PC-9 (cell line): ENCODE data around the gene TAS1R3. TPM values are rescaled to one million over a fixed set of nuclear protein-coding genes. Genes with fewer than 3 reads are reported as not detected.
A peak's percentile ranks its signal among the peaks of the same experiment; 100 is the strongest.

Experiments
- BruUV-seq: library from RNA; stranded (reverse); fragments of 400-500 nt; replicated peaks from 2 replicates; lab custom pipeline; 2021; lab: Mats Ljungman, UMichigan
- CTCF ChIA-PET: fragments of 300-600 bp; sonication (Branson Sonifier 250); formaldehyde crosslinking; loops from one replicate; lab custom pipeline; 2022; ENCODE audit warnings: antibody characterized with exemption; lab: Charles Lee
- POLR2A ChIA-PET: fragments of 300-600 bp; sonication (Branson Sonifier 250); formaldehyde crosslinking; loops from one replicate; lab custom pipeline; 2022; ENCODE audit warnings: antibody characterized with exemption; ENCODE audit not compliant: unreplicated experiment; lab: Charles Lee
- DNase-seq, 2 experiments: peaks; one replicate each; pipeline versions ENCODE4 v3.0.0 to v3.0.0-alpha.2; 2015 to 2022; ENCODE audit warnings: mixed read lengths in 1 of 2
- H2AFZ ChIP-seq: fragments of 200-600 bp; sonication (generic); 2 replicates; pipeline ENCODE4 v1.8.1; 2017; ENCODE audit warnings: antibody characterized with exemption
- H3F3A ChIP-seq: fragments of 200-600 bp; sonication (generic); 2 replicates; pipeline ENCODE4 v1.8.1; 2017; ENCODE audit warnings: antibody characterized with exemption, mild to moderate bottlenecking, low read depth; ENCODE audit not compliant: insufficient read depth
- H3K27ac ChIP-seq: fragments of 200-600 bp; sonication (generic); 2 replicates; pipeline ENCODE4 v1.6.1; 2016; ENCODE audit warnings: mixed run types
- H3K27me3 ChIP-seq: fragments of 200-600 bp; sonication (generic); 2 replicates; pipeline ENCODE4 v1.6.1; 2016; ENCODE audit warnings: low read depth, mixed run types; ENCODE audit not compliant: insufficient read depth
- H3K36me3 ChIP-seq: fragments of 200-600 bp; sonication (generic); 2 replicates; pipeline ENCODE4 v1.6.1; 2016; ENCODE audit warnings: low read depth, mixed run types
- H3K4me1 ChIP-seq: fragments of 200-600 bp; sonication (generic); replicated peaks from 2 replicates; pipeline ENCODE4 v1.6.1; 2016; ENCODE audit warnings: mixed run types; ENCODE audit not compliant: insufficient read depth
- H3K4me2 ChIP-seq: fragments of 200-600 bp; sonication (generic); 2 replicates; pipeline ENCODE4 v1.6.1; 2017; ENCODE audit warnings: mixed run types
- H3K4me3 ChIP-seq: fragments of 200-600 bp; sonication (generic); 2 replicates; pipeline ENCODE4 v1.6.1; 2016; ENCODE audit warnings: mixed run types
- H3K79me2 ChIP-seq: fragments of 200-600 bp; sonication (generic); 2 replicates; pipeline ENCODE4 v1.6.1; 2017; ENCODE audit warnings: low read depth, mixed run types
- H3K9me2 ChIP-seq: fragments of 200-600 bp; sonication (generic); 2 replicates; pipeline ENCODE4 v1.8.1; 2017; ENCODE audit warnings: mild to moderate bottlenecking; ENCODE audit not compliant: insufficient read depth
- H3K9me3 ChIP-seq: fragments of 200-600 bp; sonication (generic); 2 replicates; pipeline ENCODE4 v1.8.1; 2016; ENCODE audit warnings: low read depth; ENCODE audit not compliant: insufficient read depth
- H4K20me1 ChIP-seq: fragments of 200-600 bp; sonication (generic); 2 replicates; pipeline ENCODE4 v1.8.1; 2017; ENCODE audit not compliant: insufficient read depth
- EZH2 ChIP-seq: fragments of 200-600 bp; sonication (generic); IDR thresholded peaks from 2 replicates; pipeline ENCODE4 v1.8.0; 2017; ENCODE audit warnings: antibody characterized with exemption, low read depth
- intact Hi-C: fragments of 100-400 bp; cut with micrococcal nuclease; formaldehyde crosslinking; loops from one replicate; pipeline ENCODE4 v1.10.0; 2022; ENCODE audit not compliant: unreplicated experiment
- total RNA-seq: library from RNA; stranded (reverse); gene quantifications from 2 replicates; pipeline ENCODE4 v1.2.3, GENCODE V29; 2021
- TF ChIP-seq, protein P1 (sequence below): fragments of 200-600 bp; sonication (generic); conservative IDR thresholded peaks from 2 replicates; pipeline ENCODE4 v1.6.1; 2017; ENCODE audit warnings: mixed run types, antibody characterized with exemption, mild to moderate bottlenecking, moderate library complexity

The TAS1R3 gene
- total RNA-seq, 1 experiment from 2014 or later, result 0.57 TPM

DNA sequence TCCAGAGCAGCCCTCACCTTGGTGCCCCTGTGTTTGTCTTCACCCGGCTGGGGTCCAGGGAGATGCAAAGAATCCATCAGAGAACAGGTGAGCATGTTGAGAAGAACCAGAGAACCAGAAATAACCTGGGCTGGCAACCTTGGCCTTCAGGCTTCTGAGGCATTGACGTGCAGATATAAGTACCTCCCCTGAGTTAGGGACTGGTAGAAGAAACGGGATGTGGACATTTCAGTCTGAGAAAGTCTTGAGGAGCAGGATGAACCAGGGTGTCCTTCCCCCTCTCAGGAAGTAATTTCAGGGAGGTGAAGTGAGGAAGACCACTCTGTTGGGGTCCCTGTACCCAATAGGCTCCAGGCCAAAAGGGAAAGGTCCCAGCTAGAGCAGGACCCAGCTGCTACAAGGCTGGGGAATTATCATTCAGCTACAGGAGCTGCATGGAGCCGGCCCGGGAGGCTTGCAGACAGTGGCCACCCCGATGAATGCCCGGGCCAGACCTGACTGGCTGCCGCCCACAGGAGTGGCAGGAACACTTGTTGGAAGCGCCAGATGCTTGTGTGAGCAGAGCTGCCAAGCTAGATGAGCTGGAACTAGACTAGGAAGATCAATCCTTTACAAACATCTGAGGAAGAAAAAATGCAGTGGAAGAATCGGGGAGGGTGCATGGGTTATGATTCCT is 45.6 kb downstream of the TAS1R3 start:
- Histone ChIP-seq H3K36me3 (no peaks in the 10 kb centered on the region; the same call in 1 of the 2 replicates), H3K4me2 (peak overlapping the region; percentile 95), H3K9me2 (no peaks in the 10 kb centered on the region), H3K9me3 (no peaks in the 10 kb centered on the region), H3K27ac (no peak overlapping the region), H3F3A (peaks cover 32% of the 10 kb centered on the region; the same call in 1 of the 2 replicates), H3K4me3 (peak overlapping the region; percentile 75; the same call in 1 of the 2 replicates), H2AFZ (no peak overlapping the region), H3K79me2 (peaks cover 25% of the 10 kb centered on the region), H3K4me1 (peaks cover 16% of the 10 kb centered on the region), H4K20me1 (no peaks in the 10 kb centered on the region), H3K27me3 (no peaks in the 10 kb centered on the region)
- CTCF ChIA-PET, result interaction anchor here (0.6 to 1.6 kb wide), 2 partner anchors 25 to 129 kb away, joined by 5 read pairs; no protein-coding TSS in a partner anchor
- POLR2A ChIA-PET, result no interaction called here
- BruUV-seq, result no TSS peak
- no peak for DNase-seq
- TF ChIP-seq EZH2, result no peak
- TF ChIP-seq, protein P1, sequence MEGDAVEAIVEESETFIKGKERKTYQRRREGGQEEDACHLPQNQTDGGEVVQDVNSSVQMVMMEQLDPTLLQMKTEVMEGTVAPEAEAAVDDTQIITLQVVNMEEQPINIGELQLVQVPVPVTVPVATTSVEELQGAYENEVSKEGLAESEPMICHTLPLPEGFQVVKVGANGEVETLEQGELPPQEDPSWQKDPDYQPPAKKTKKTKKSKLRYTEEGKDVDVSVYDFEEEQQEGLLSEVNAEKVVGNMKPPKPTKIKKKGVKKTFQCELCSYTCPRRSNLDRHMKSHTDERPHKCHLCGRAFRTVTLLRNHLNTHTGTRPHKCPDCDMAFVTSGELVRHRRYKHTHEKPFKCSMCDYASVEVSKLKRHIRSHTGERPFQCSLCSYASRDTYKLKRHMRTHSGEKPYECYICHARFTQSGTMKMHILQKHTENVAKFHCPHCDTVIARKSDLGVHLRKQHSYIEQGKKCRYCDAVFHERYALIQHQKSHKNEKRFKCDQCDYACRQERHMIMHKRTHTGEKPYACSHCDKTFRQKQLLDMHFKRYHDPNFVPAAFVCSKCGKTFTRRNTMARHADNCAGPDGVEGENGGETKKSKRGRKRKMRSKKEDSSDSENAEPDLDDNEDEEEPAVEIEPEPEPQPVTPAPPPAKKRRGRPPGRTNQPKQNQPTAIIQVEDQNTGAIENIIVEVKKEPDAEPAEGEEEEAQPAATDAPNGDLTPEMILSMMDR, result no peak
- intact Hi-C loops, result loop anchor here (10.0 kb wide), 1 partner anchor 128 kb away; no protein-coding TSS in a partner anchor

DNA sequence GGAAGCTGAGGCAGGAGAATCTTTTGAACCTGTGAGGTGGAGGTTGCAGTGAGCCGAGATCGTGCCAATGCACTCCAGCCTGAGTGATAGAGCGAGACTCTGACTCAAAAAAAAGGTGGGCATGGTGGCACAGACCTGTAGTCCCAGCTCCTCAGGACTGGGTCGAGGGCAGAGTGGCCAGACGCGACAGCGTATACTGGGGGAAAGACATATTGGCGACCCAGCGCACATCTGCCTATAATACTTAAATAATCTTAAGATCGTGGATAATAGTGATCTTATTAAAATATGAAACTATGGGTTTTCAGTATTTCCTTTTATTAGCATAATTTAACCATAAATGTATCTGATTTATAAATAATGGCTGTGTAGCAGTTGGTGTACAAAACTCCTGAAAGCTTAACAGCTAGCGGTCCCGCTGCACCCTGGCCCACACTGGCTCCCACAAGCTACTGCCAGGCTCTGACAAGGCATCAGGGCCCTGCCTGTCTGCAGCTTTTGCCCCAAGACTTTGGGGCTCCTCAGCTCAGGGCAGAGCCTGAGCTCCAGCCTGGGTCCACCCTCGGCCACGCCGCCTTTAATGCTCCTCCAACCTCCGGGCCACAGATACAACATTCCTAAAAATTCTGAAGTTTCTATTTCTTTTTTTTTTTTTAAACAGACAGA is 46.6 kb downstream of the TAS1R3 start:
- Histone ChIP-seq H2AFZ (no peak overlapping the region), H3K4me3 (no peak overlapping the region), H3K4me1 (peaks cover 16% of the 10 kb centered on the region), H4K20me1 (no peaks in the 10 kb centered on the region), H3K9me2 (no peaks in the 10 kb centered on the region), H3K27me3 (no peaks in the 10 kb centered on the region), H3K4me2 (no peak overlapping the region), H3K36me3 (no peaks in the 10 kb centered on the region), H3K27ac (no peak overlapping the region), H3F3A (peaks cover 32% of the 10 kb centered on the region; the same call in 1 of the 2 replicates), H3K9me3 (no peaks in the 10 kb centered on the region), H3K79me2 (peaks cover 30% of the 10 kb centered on the region)
- CTCF ChIA-PET, result interaction anchor here (0.6 kb wide), 1 partner anchor 26 kb away, joined by 5 read pairs; no protein-coding TSS in a partner anchor
- POLR2A ChIA-PET, result interaction anchor here (0.7 kb wide), 1 partner anchor 12 kb away, joined by 4 read pairs; no protein-coding TSS in a partner anchor
- intact Hi-C loops, result loop anchor here (10.0 kb wide), 1 partner anchor 127 kb away; no protein-coding TSS in a partner anchor
- no TSS peak for BruUV-seq
- no peak for TF ChIP-seq EZH2
- TF ChIP-seq, protein P1, result no peak
- DNase-seq, result no peak

- POLR2A ChIA-PET, result no interaction called here
- DNase-seq, result no peak
- Histone ChIP-seq H3K9me3 (no peaks in the 10 kb centered on the region), H3K79me2 (peaks cover 13% of the 10 kb centered on the region), H3F3A (peaks cover 24% of the 10 kb centered on the region; the same call in 1 of the 2 replicates), H3K27me3 (no peaks in the 10 kb centered on the region), H3K9me2 (no peaks in the 10 kb centered on the region), H3K36me3 (no peaks in the 10 kb centered on the region), H3K27ac (no peak overlapping the region), H2AFZ (no peak overlapping the region), H3K4me3 (no peak overlapping the region), H3K4me1 (peaks cover 4% of the 10 kb centered on the region; the same call in 1 of the 2 replicates), H3K4me2 (no peak overlapping the region), H4K20me1 (no peaks in the 10 kb centered on the region)
- TF ChIP-seq EZH2, result no peak
- TF ChIP-seq, protein P1, result no peak
- CTCF ChIA-PET, result no interaction called here
- intact Hi-C loops, result no loop called here
- BruUV-seq, result no TSS peak
Measured at GRCh38 chr1:1380860-1381259, 49.8 kb downstream of the TAS1R3 start.
